SIG-M5 treated with dmso at 0.1 percent for 504 hours (cell line): ENCODE data around the gene ZNF28.
"Not testable (repeated sequence)": the region's sequence is repeated elsewhere in the genome, so short reads cannot be mapped to it uniquely, and the experiment has no call there.

ENCODE experiments used
- DNase-seq: peaks from one replicate; lab custom pipeline; 2025; ENCODE audit not compliant: unreplicated experiment; lab: John Stamatoyannopoulos, UW

The ZNF28 gene

DNA sequence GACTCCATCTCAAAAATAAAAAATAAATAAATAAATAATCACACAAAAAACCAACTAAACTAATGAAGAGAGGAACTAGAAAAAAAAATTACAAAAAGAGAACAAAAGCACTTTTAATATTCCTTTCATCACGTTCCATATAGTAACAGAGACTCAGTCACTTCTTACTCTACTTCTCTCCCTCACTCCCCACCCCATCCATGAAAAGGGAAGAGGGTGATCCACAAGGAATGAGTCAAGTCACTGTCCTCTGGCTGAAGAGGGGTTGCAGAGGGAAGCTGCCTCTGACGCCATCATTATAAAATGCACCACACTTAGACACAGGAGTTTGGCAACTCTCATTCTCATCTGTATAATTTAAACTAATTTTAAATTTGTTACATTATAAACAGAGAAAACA lies 38.6 kb downstream of the ZNF28 start:
- DNase-seq = not testable (repeated sequence)

DNA sequence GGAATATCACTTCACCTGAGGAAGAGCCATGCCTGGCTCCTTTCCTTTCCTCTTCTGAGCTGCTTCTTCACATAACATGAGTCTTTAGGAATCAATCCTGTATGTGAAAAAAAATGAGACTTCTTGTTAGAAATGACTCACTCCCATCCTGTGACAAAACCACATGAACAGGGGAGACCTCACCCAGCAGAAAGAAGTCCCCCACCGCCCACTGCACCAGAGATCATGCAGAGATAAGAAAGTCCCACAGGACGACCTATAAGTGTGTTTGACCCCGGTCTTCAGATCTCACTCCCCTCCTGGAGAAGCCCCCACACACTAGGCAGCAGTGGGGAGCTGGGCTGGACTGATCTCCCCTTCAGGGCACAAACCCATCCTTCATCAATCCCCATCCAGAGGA lies 42.6 kb downstream of the ZNF28 start:
- DNase-seq = no peak

DNA sequence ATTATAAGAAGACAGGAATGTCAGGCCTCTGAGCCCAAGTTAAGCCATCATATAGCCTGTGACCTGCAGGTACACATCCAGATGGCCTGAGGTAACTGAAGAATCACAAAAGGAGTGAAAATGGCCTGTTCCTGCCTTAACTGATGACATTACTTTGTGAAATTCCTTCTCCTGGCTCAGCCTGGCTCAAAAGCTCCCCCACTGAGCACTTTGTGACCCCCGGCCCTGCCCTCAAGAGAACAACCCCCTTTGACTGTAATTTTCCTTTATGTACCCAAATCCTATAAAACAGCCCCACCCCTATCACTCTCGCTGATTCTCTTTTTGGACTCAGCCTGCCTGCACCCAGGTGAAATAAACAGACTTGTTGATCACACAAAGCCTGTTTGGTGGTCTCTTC lies 65.0 kb downstream of the ZNF28 start:
- not testable (repeated sequence) for DNase-seq

DNA sequence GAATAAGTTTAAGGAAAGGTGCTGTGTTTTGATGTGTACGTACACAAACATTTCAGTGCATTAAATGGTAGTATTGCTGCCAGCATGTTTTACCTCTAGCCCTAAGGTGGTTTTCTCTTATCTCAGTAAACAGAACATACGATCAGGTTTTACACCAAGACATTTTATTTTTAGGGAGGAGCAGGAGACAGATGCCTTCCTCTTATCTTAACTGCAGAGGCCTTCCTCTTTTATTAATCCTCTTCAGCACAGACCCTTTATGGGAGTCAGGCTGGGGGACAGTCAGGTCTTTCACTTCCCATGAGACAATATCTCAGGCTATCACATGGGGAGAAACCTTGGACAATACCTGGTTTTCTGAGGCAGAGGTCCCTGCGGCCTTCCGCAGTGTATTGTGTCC lies 71.7 kb downstream of the ZNF28 start:
- no peak for DNase-seq

DNA sequence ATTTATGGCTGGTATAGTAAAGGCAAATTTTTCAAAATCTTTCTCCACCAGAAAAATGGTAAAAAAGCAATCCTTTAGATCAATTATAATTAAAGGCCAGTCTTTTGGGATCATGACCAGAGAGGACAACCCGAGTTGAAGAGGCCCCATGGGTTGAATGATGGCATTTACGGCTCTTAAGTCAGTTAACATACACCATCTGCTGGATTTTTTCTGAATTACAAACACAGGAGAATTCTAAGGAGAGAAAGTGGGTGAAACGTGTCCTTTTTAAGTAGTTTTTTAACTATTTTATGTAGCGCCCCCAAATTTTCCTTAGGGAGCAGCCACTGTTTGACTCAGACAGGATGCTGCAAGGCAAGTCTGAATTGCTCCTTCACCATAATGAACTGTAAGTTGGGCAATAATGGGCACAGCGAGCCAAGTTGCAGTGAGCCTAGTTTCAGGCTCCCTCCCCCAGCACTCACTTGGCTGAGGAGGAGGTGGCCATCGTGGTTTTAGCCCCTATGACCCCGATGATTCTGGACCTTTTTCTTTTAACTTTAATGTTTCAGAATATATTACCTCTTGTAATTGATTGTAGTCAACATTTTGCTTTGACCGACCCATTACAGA lies 73.0 kb downstream of the ZNF28 start:
- DNase-seq = peak; percentile 5
